ENCODE results near the gene HOXB5. TPM values are rescaled to one million over a fixed set of nuclear protein-coding genes. Genes with fewer than 3 reads are reported as not detected.

The HOXB5 gene
- total and polyA plus RNA-seq, 2 of the 4 experiments (the other 2 are of a cell fraction): 0.54 to 18.0 TPM

- peak overlapping the region; percentile 96 for H3K4me3 ChIP-seq (ENCODE audit: insufficient read depth, low read depth, low read length)
- peak overlapping the region; percentile 62 to 94 for H4K8ac ChIP-seq (ENCODE audit: low read depth in 2 of 2, low read length in 2 of 2)
- peak overlapping the region; percentile 27; the same call in 1 of the 2 replicates for H2BK20ac ChIP-seq (ENCODE audit: low read depth, low read length)
- H3K56ac ChIP-seq (ENCODE audit: extremely low read depth, insufficient read depth, low read length): peak overlapping the region; percentile 99
- dilution Hi-C loops (cut with HindIII; ENCODE audit: low sequenced_read_pairs, unreplicated experiment): no loop called here
- H2AK9ac ChIP-seq (replicated peaks; ENCODE audit: low read depth, low read length, poor library complexity): peak overlapping the region; percentile 18
- peak overlapping the region; percentile 91 for H2BK120ac ChIP-seq (ENCODE audit: low read depth, low read length)
- TF ChIP-seq CHD1 (IDR thresholded peaks at IDR 0.05; ENCODE audit: low read depth, low read length): no peak
- peaks cover 10% of the 10 kb centered on the region for H3K9me1 ChIP-seq (ENCODE audit: insufficient read depth, low read length)
- CTCF ChIA-PET: interaction anchor here (0.6 kb wide), 1 partner anchor 143 kb away, joined by 6 read pairs; no protein-coding TSS in a partner anchor
- ATAC-seq (ENCODE audit: low read depth): peak; percentile 1; the same call in 1 of the 2 replicates
- no CpG with 5 or more reads among the region's 20 CpGs for WGBS, 2 experiments (ENCODE audit: extremely low coverage in 2 of 2, insufficient read length in 1 of 2)
- no peaks in the 10 kb centered on the region for H4K20me1 ChIP-seq (ENCODE audit: insufficient read depth, low read length)
- peak overlapping the region; percentile 99 for H3K23ac ChIP-seq (ENCODE audit: low read depth, low read length)
- BruUV-seq (replicated peaks): no TSS peak
- peak overlapping the region; percentile 84 for H4K5ac ChIP-seq (ENCODE audit: low read depth, low read length)
- H2BK15ac ChIP-seq (ENCODE audit: low read depth, low read length): peak overlapping the region; percentile 65; the same call in 1 of the 3 replicates
- H3K79me1 ChIP-seq (ENCODE audit: low read depth in 1 of 2, low read length in 2 of 2): peaks cover 4 to 37% of the 10 kb centered on the region in 2 experiments; a peak in 2 of 4 replicates
- peak overlapping the region; percentile 99 for H3K14ac ChIP-seq (replicated peaks; ENCODE audit: low read depth, low read length)
- in situ Hi-C loops (cut with MboI; ENCODE audit: low sequenced_read_pairs): loop anchor here (10.0 kb wide), 1 partner anchor 189 kb away; no protein-coding TSS in a partner anchor
- peak overlapping the region; percentile 96 for H2BK5ac ChIP-seq (ENCODE audit: low read depth, low read length, poor library complexity, severe bottlenecking)
- peaks cover 32% of the 10 kb centered on the region for H3K4me1 ChIP-seq (ENCODE audit: control insufficient read depth, insufficient read depth, low read length)
- DNase-seq: no peak
- H2AK5ac ChIP-seq (ENCODE audit: low read depth, low read length): peak overlapping the region; percentile 88
- peak overlapping the region; percentile 64; the same call in 1 of the 2 replicates for H3K4me2 ChIP-seq (ENCODE audit: low read depth, low read length)
- peak overlapping the region; percentile 96 for H3K18ac ChIP-seq (ENCODE audit: low read depth, low read length)
- H3K9ac ChIP-seq (ENCODE audit: low read depth, low read length): peak overlapping the region; percentile 100
- H3K36me3 ChIP-seq (ENCODE audit: control insufficient read depth, insufficient read depth, low read length): peaks cover 22% of the 10 kb centered on the region
- H3K4ac ChIP-seq (ENCODE audit: low read depth, low read length): peak overlapping the region; percentile 98
- H3K27ac ChIP-seq (ENCODE audit: insufficient read depth, low read length): peak overlapping the region; percentile 99
- peak overlapping the region; percentile 92 for H4K91ac ChIP-seq (ENCODE audit: insufficient read depth, low read depth, low read length)
- H3K9me3 ChIP-seq (ENCODE audit: control insufficient read depth, insufficient read depth, low read length): no peaks in the 10 kb centered on the region
- H3K27me3 ChIP-seq (ENCODE audit: control insufficient read depth, insufficient read depth, low read length): no peaks in the 10 kb centered on the region
- intact Hi-C loops (cut with micrococcal nuclease): no loop called here
- no peak overlapping the region for H2AFZ ChIP-seq (replicated peaks; ENCODE audit: low read length, poor library complexity)
- POLR2A ChIA-PET (ENCODE audit: unreplicated experiment): interaction anchor here (1.0 to 1.7 kb wide), 3 partner anchors 17 to 61 kb away, joined by 3 to 10 read pairs (median 5); no protein-coding TSS in a partner anchor
These were observed 49.7 kb downstream of the HOXB5 start for GRCh38 chr17:48543854-48544348.
